ENCODE measurements around the gene RTRAF. TPM values are rescaled to one million over a fixed set of nuclear protein-coding genes. Genes with fewer than 3 reads are reported as not detected.

Gene RTRAF
- total and polyA plus RNA-seq, 2 of the 8 experiments (the other 6 are each of a cell fraction or from before 2014, with no cell fraction given) = 149 to 359 TPM

- Histone ChIP-seq H3K79me1 (ENCODE audit: low read depth, low read length) (no peaks in the 10 kb centered on the region), H3K56ac (replicated peaks; ENCODE audit: insufficient read length, low read depth, low read length) (no peak overlapping the region), H3K36me3 (ENCODE audit: control insufficient read depth in 2 of 4, insufficient read depth in 4 of 4, low read length in 3 of 4) (no peaks in the 10 kb centered on the region), H2AFZ (ENCODE audit: low read length) (no peak overlapping the region), H3K79me2 (ENCODE audit: control insufficient read depth in 1 of 2, insufficient read depth in 2 of 2, low read length in 2 of 2) (no peaks in the 10 kb centered on the region), H3K23me2 (ENCODE audit: low read depth, low read length) (no peaks in the 10 kb centered on the region), H3K23ac (ENCODE audit: insufficient read length) (no peak overlapping the region), H4K91ac (replicated peaks; ENCODE audit: insufficient read length, low read length) (no peak overlapping the region), H2BK120ac (replicated peaks; ENCODE audit: low read depth, low read length) (no peak overlapping the region), H4K8ac (ENCODE audit: extremely low read depth, insufficient read depth, low read length) (no peak overlapping the region), H3K14ac (ENCODE audit: insufficient read length) (no peak overlapping the region), H3K27ac (ENCODE audit: low read depth, low read length) (no peak overlapping the region), H4K20me1 (replicated peaks in 1 of 2; ENCODE audit: control insufficient read depth in 1 of 2, insufficient read depth in 2 of 2, low read length in 2 of 2) (no peaks in the 10 kb centered on the region), H3K9ac (replicated peaks in 1 of 4; ENCODE audit: extremely low read depth in 1 of 4, low read depth in 3 of 4, low read length in 3 of 4) (no peak overlapping the region), H3K4me3 (ENCODE audit: extremely low read depth in 1 of 4, insufficient read depth in 2 of 4, low read depth in 3 of 4, low read length in 4 of 4) (no peak overlapping the region), H2BK12ac (ENCODE audit: low read depth, low read length) (no peak overlapping the region), H2BK15ac (ENCODE audit: low read length) (no peak overlapping the region), H3K4me1 (replicated peaks in 1 of 4; ENCODE audit: control insufficient read depth in 3 of 4, insufficient read depth in 4 of 4, low read length in 3 of 4) (peaks cover 0 to 5% (median 1%) of the 10 kb centered on the region in 4 experiments; a peak in 3 of 7 replicates), H2BK20ac (ENCODE audit: low read length) (no peak overlapping the region), H3K18ac (ENCODE audit: extremely low read depth, low read length) (no peak overlapping the region; the same call in 1 of the 2 replicates), H2AK5ac (ENCODE audit: low read depth, low read length) (no peak overlapping the region), H2BK5ac (ENCODE audit: low read depth, low read length) (no peak overlapping the region), H3K4ac (replicated peaks; ENCODE audit: insufficient read length, low read depth, low read length) (no peak overlapping the region), H3K27me3 (replicated peaks in 1 of 4; ENCODE audit: control insufficient read depth in 3 of 4, extremely low read depth in 1 of 4, insufficient read depth in 3 of 4, low read length in 3 of 4) (no peaks in the 10 kb centered on the region), H4K5ac (ENCODE audit: insufficient read length, low read depth, low read length) (no peak overlapping the region), H3K4me2 (ENCODE audit: insufficient read depth in 1 of 2, low read depth in 2 of 2, low read length in 2 of 2) (no peak overlapping the region), H3K9me3 (ENCODE audit: insufficient read depth in 2 of 2, low read depth in 1 of 2, low read length in 1 of 2) (no peaks in the 10 kb centered on the region)
- ChIA-PET CTCF (ENCODE audit: partially characterized antibody) (interaction anchor here (0.7 to 10.0 kb wide), 7 partner anchors 10 to 85 kb away, joined by 3 to 135 read pairs (median 7); partner anchors contain the start of gene NID2), POLR2A (ENCODE audit: partially characterized antibody) (interaction anchor here (0.7 kb wide), 1 partner anchor 58 kb away, joined by 6 read pairs; no protein-coding TSS in a partner anchor)
- no peak for FAIRE-seq
- WGBS, 2 experiments (ENCODE audit: extremely low coverage in 1 of 2, insufficient coverage in 1 of 2, insufficient read length in 1 of 2, insufficient replicate concordance in 2 of 2, low coverage in 1 of 2, low lambda C conversion rate in 2 of 2, missing lambda C conversion rate in 1 of 2) = 73% methylated on average over 3 of the region's 3 CpGs; no CpG with 5 or more reads in 1 of the 2 experiments
- DNase-seq (ENCODE audit: low read depth in 1 of 2, low spot score in 2 of 2) = no peak
- no peak for TF ChIP-seq SAP30 (IDR thresholded peaks at IDR 0.05; ENCODE audit: insufficient read depth, insufficient replicate concordance, low read length)
- TF ChIP-seq SP4 (IDR thresholded peaks at IDR 0.05; ENCODE audit: low read length) = no peak
- TF ChIP-seq CTCF (IDR thresholded peaks at IDR 0.05; ENCODE audit: control extremely low read depth in 1 of 3, insufficient read depth in 1 of 3, low read depth in 1 of 3, low read length in 3 of 3) = no peak
- TF ChIP-seq SUZ12 (IDR thresholded peaks at IDR 0.05; ENCODE audit: low read length) = no peak
- TF ChIP-seq POU5F1 (IDR thresholded peaks at IDR 0.05; ENCODE audit: low read depth, low read length) = no peak
- TF ChIP-seq KDM5A (IDR thresholded peaks at IDR 0.05; ENCODE audit: low read length) = no peak
- no peak for TF ChIP-seq KDM1A (IDR thresholded peaks at IDR 0.05; ENCODE audit: borderline replicate concordance, low read length)
- TF ChIP-seq ASH2L (IDR thresholded peaks at IDR 0.05; ENCODE audit: low read length) = no peak
- no peak for TF ChIP-seq USF2 (IDR thresholded peaks at IDR 0.05; ENCODE audit: low read length)
- TF ChIP-seq POLR2A (IDR thresholded peaks at IDR 0.05; ENCODE audit: control extremely low read depth in 1 of 2, low read depth in 2 of 2, low read length in 2 of 2) = no peak
- no peak for TF ChIP-seq CREB1 (IDR thresholded peaks at IDR 0.05)
Observed at GRCh38 chr14:52048641-52049204, 59.4 kb downstream of the RTRAF start.

All from H1 (cell line).